Heart right ventricle (tissue), 16 donors: ENCODE measurements around the gene SMIM38. TPM values are rescaled to one million over a fixed set of nuclear protein-coding genes. Genes with fewer than 3 reads are reported as not detected.

Experiments
- ATAC-seq, 8 donors: fragments of 200-7000 bp; cut with Tn5 transposase; one replicate each; pipeline ENCODE4 v1.9.1; 2020; ENCODE audit warnings: mild to moderate bottlenecking in 8 of 8, moderate library complexity in 8 of 8, moderate number of reproducible peaks in 1 of 8
- DNase-seq, 2 donors: peaks; one replicate each; pipeline ENCODE4 v3.0.0-alpha.2; 2020
- H3K27ac ChIP-seq, 10 donors: fragments of 200-600 bp; sonication (generic) in 2 of 10; one replicate each; pipeline versions ENCODE4 v1.5.0 to v1.8.0; 2020 to 2022; ENCODE audit warnings: mild to moderate bottlenecking in 3 of 10
- H3K27me3 ChIP-seq, 7 donors: fragments of 200-600 bp; one replicate each; pipeline ENCODE4 v1.8.0; 2021 to 2022; ENCODE audit warnings: mild to moderate bottlenecking in 2 of 7
- H3K36me3 ChIP-seq, 9 donors: fragments of 200-600 bp; sonication (generic) in 1 of 9; one replicate each; pipeline versions ENCODE4 v1.5.0 to v1.8.0; 2020 to 2022; ENCODE audit warnings: mild to moderate bottlenecking in 2 of 9
- H3K4me1 ChIP-seq, 9 donors: fragments of 200-600 bp; sonication (generic) in 1 of 9; one replicate each; pipeline versions ENCODE4 v1.5.0 to v1.8.0; 2020 to 2022; ENCODE audit warnings: mild to moderate bottlenecking in 4 of 9
- H3K4me3 ChIP-seq, 10 donors: fragments of 200-600 bp; sonication (generic) in 2 of 10; one replicate each; pipeline versions ENCODE4 v1.5.0 to v1.8.0; 2020 to 2022; ENCODE audit warnings: mild to moderate bottlenecking in 7 of 10, moderate library complexity in 2 of 10
- H3K9me3 ChIP-seq, 11 donors: fragments of 200-600 bp in 10 of 11; sonication (generic) in 2 of 11; one replicate each; pipeline versions ENCODE4 v1.5.0 to v1.8.0; 2013 to 2022; ENCODE audit warnings: mild to moderate bottlenecking in 2 of 11, control low read depth in 1 of 11, moderate library complexity in 1 of 11
- WGBS, 2 donors: extraction: QIAGEN DNeasy Blood & Tissue Kit; methylation state at CpG; one replicate each; pipeline ENCODE4 v1.1.7; 2013; ENCODE audit warnings: inconsistent platforms in 1 of 2; 5-methylcytosine and 5-hydroxymethylcytosine counted together
- intact Hi-C, 10 donors: fragments of 100-400 bp; cut with DNase I; formaldehyde crosslinking; loops; one replicate each; pipeline versions ENCODE4 v1.11.1 to v1.14.2; 2022
- polyA plus RNA-seq, 2 donors: library from polyadenylated mRNA; stranded (reverse); fragments of 200-250 nt; gene quantifications; one replicate each; pipeline ENCODE4 v1.2.3, GENCODE V29; 2013
- total RNA-seq, 10 donors: library from RNA; stranded (reverse); fragmentation: NEBNext Ultra II Directional in 3 of 10; extraction: Animal tissue kit (Norgen Biotek cat#: 25700) in 3 of 10; gene quantifications; one replicate each; pipeline versions ENCODE4 v1.2.1 to v1.2.4, GENCODE V29; 2021 to 2023
- TF ChIP-seq, protein P1 (sequence below), 9 donors: fragments of 200-600 bp; sonication (generic) in 2 of 9; IDR thresholded peaks; one replicate each; pipeline versions ENCODE4 v1.5.0 to v1.8.0; 2021 to 2022; ENCODE audit warnings: antibody characterized with exemption in 9 of 9, mild to moderate bottlenecking in 5 of 9, moderate library complexity in 1 of 9
- donor health status: Arrhythmogenic right ventricular cardiomyopathy.
- donor health status: ischemic (EF 13 %, LVEDD 7.1; RV severe dilation, severe dysfunction).
- donor health status: healthy with polysubstance abuse.
- donor health status: DM: no; HTN: yes; CAD: no.
- donor health status: DM: no; HTN: no; CAD: no.
- donor health status: ischemic (EF 25% LVEDD 6.9; RV normal size, moderate dysfunction).
- donor health status: ischemic (EF 25% LVEDD 5.7; RV mildly dilated, moderate dysfunction).
- donor health status: healthy.
- donor health status: DM: yes; HTN: yes; CAD: no.
- donor health status: Ischemic cardiomyopathy.
- donor health status: ischemic (EF 35%, LVEDD 5.7; RV mildly dilated, moderate dysfunction).
- donor health status: nonischemic (EF 11% LVEDD 7.7; RV severe dilation, severe dysfunction).
- donor health status: DM: yes; HTN: yes; CAD: no.
- donor health status: PGD.
- donor health status: ischemic (EF 29% LVEDD 5.4; RV normal size, mild dysfunction).
- donor health status: nonischemic (EF 23%, LVEDD 6.1; RV moderate dilation, normal function).

Gene SMIM38
- total and polyA plus RNA-seq, 12 donors, result 0.07 to 0.56 (median 0.18) TPM; not detected in 1

DNA sequence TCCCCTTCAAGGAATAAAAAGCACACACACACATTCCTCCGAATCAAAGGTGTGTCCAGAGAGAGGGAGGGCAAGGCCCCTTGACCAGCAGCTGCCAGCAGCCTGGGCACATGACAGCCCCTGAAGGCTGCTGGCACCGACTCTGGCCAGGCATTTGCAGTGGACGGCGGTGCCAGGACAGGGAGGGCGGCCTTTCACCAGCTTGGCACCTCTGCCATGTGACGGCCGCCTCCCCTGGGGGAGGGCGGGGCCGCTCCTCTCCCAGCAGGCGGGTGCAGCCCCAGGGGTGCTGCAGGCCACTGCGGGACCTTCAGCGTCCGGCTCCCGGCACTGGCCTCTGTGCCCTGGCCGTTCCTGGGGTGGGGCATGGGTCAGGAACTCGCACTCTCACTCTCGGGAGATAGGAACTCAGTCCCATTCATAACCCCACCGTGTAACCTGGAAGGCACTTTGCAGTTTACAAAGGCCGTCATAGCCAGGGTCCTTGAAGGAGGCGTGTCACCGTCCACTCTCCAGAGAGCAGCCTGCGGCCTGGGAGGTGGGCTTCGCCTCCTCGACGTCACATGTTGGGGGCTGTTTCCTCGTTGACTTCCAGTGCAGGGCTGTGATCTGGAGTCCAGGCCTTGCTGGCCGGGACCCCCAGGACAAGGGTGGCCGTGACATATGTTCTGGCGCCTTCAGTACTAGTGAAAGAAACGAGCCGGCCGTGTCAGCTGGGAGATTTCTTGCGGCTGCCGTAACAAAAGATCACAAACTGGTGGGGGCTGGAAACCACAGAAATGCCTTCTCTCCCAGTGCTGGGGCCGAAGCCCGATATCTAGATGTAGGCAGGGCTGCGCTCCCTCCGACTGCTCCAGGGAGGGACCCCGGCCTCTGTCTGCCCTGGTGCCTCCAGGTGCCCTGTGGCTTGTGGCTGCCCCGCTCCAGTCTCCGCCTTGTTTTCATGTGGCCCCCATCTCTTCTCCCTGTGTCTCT is 39.9 kb upstream of the SMIM38 start:
- Histone ChIP-seq H3K4me3 (peak overlapping the region in 2 of 10 donors; percentile 2 to 7), H3K27ac (peak overlapping the region in 7 of 10 donors; percentile 56 to 80 (median 70)), H3K9me3 (peaks cover 0 to 9% (median 0%) of the 10 kb centered on the region in 11 donors), H3K4me1 (peaks cover 0 to 23% (median 9%) of the 10 kb centered on the region in 9 donors), H3K27me3 (no peaks in the 10 kb centered on the region), H3K36me3 (no peaks in the 10 kb centered on the region)
- DNase-seq (peak; percentile 70 to 73), ATAC-seq (peak; percentile 84 to 97 (median 94))
- WGBS, 2 donors, result 60 to 69% methylated on average over 41 of the region's 41 CpGs
- TF ChIP-seq, protein P1, sequence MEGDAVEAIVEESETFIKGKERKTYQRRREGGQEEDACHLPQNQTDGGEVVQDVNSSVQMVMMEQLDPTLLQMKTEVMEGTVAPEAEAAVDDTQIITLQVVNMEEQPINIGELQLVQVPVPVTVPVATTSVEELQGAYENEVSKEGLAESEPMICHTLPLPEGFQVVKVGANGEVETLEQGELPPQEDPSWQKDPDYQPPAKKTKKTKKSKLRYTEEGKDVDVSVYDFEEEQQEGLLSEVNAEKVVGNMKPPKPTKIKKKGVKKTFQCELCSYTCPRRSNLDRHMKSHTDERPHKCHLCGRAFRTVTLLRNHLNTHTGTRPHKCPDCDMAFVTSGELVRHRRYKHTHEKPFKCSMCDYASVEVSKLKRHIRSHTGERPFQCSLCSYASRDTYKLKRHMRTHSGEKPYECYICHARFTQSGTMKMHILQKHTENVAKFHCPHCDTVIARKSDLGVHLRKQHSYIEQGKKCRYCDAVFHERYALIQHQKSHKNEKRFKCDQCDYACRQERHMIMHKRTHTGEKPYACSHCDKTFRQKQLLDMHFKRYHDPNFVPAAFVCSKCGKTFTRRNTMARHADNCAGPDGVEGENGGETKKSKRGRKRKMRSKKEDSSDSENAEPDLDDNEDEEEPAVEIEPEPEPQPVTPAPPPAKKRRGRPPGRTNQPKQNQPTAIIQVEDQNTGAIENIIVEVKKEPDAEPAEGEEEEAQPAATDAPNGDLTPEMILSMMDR (IDR thresholded peaks at IDR 0.05), result no peak
- intact Hi-C loops, result loop anchor here in 1 of 10 donors (10.0 kb wide), 1 partner anchor 369 kb away; the partner anchor contains the start of gene LINC01488

GRCh38 chr11:69116671-69117070 is 39.1 kb upstream of the SMIM38 start:
- intact Hi-C loops, result loop anchor here in 1 of 10 donors (10.0 kb wide), 1 partner anchor 368 kb away; the partner anchor contains the start of gene LINC01488

GRCh38 chr11:69119190-69119589 is 36.5 kb upstream of the SMIM38 start:
- Histone ChIP-seq H3K36me3 (no peaks in the 10 kb centered on the region), H3K4me1 (peaks cover 14 to 45% (median 32%) of the 10 kb centered on the region in 9 donors), H3K4me3 (no peak overlapping the region), H3K27ac (no peak overlapping the region), H3K9me3 (peaks cover 0 to 9% (median 0%) of the 10 kb centered on the region in 11 donors), H3K27me3 (no peaks in the 10 kb centered on the region)
- 94 to 98% methylated on average over 2 of the region's 2 CpGs for WGBS, 2 donors
- intact Hi-C loops, result loop anchor here in 1 of 10 donors (10.0 kb wide), 1 partner anchor 366 kb away; the partner anchor contains the start of gene LINC01488
- TF ChIP-seq, protein P1 (IDR thresholded peaks at IDR 0.05), result no peak
- ATAC-seq, result no peak
- DNase-seq, result no peak

More at GRCh38 chr11:69116671-69117070, 39.1 kb upstream of the SMIM38 start:
- H3K27me3 ChIP-seq, result no peaks in the 10 kb centered on the region
- DNase-seq (no peak), ATAC-seq (no peak)
- peaks cover 0 to 9% (median 0%) of the 10 kb centered on the region in 11 donors for H3K9me3 ChIP-seq
- H3K27ac ChIP-seq, result peak overlapping the region in 1 of 10 donors; percentile 9
- WGBS, 2 donors, result 95 to 98% methylated on average over 10 of the region's 10 CpGs
- H3K4me1 ChIP-seq, result peaks cover 0 to 23% (median 10%) of the 10 kb centered on the region in 9 donors
- TF ChIP-seq, protein P1 (IDR thresholded peaks at IDR 0.05), result no peak
- no peak overlapping the region for H3K4me3 ChIP-seq
- H3K36me3 ChIP-seq, result no peaks in the 10 kb centered on the region
